ENCODE measurements around the gene JAKMIP1.
"Not testable (repeated sequence)": the region's sequence is repeated elsewhere in the genome, so short reads cannot be mapped to it uniquely, and the experiment has no call there.

JAKMIP1 gene

DNA sequence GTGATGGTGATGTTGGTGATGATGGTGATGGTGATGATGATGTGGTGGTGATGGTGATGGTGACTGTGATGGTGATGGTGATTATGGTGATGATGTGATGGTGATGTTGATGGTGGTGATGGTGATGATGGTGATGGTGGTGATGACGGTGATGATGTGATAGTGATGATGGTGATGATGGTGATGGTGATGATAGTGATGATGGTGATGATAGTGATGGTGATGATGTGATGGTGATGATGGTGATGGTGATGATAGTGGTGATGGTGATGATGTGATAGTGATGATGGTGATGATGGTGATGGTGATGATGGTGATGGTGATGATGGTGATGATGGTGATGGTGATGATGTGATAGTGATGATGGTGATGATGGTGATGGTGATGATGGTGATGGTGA is 196.9 kb downstream of the JAKMIP1 start:
- not testable (repeated sequence) for DNase-seq

DNA sequence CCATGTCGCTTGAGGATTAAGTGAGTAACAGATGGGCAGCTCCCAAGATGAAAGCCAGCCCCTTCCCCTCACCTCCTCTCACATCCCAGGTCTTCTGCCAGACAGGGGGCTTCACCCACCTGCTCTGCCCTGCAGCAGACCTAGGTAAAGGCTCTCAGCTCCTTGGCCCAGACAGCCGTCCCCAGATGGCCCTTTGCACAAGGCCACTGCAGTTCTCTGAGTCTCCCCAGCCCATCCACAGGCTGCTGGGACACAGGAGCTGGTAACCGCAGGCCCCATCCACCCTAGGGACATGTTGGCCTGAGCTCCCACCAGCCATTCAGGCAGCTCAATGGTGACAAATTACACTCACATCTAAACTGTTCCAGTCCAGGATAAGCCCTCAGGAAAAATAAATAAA is 197.4 kb downstream of the JAKMIP1 start:
- no peak for DNase-seq

DNA sequence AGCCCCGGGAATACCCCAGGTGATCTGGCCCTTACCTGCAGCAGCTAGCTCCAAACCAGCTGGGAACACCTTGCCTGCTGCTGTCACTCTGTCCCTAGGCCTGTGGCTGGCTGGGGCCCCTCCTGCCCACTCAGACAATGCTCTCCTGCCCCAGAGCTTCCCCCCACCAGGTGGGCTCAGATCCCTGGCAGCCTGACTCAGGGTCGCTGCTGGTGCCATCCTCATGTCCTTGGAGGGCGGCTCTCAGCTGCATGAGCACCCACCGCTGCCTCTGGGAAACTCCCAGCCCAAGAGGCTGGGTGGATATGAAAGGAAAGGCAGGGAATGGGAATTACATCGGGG is 197.9 kb downstream of the JAKMIP1 start:
- DNase-seq, result no peak

DNA sequence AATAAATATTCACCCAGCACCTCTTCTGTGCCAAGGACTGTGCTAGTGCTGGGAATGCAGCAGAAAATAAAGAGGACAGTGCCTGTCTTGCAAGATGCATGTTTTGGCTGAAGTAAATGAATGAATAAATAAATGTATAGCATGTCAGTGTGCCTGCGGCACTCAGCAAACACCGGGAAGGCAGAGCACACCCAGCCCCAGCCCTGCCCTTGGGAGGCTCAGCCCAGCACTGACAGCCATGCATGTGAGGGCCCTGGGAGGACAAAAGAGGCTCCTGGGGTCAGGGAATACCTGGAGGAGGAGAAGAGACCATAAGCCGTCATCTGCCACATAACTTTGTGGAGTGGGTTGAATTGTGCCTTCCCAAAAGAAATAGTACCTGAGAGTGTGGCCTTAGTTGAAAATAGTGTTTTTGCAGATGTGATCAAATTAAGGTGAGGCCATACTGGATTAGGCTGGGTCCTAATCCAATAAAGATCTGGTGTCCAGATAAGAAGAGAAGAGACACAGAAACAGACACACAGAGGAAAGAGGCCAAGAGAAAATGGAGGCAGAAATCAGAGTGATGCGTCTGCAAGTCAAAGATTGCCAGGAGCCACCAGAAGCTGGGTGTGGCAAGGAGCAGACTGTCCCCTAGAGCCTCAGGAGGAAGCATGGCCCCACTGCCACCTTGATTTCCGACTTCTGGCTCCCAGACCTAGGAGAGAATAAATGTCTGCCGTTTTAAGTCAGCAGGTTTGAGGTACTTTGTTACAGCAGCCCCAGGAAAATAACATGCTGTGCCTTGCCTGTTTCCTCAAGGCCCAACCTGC is 198.5 kb downstream of the JAKMIP1 start:
- DNase-seq, result no peak

DNA sequence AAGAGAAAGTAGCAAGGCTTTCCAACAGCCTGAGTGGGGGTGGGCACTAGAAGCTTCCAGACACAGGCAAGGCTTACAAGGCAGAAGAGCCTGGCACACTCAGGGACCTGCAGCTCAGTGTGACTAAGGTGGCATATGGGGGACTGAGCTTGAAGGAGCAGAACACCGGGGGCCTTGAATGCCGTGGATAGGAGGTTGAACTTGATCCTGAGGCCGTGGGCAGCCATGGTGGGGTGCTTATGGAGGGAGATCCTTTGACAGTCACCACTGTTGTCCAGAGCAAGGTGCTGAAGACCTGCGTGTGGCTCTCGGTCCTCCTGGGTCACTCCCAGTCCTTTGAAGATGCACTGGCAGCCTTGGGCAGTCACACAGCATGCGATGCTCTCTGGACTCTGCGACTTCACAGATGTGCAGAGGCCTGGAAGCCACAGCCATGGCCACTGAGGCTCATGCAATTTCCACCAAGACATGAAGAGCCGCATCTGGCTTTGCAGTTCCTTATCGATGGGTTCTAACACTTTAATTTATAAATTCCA is 200.5 kb downstream of the JAKMIP1 start:
- no peak for DNase-seq

GRCh38 chr4:5999356-5999755 is 201.0 kb downstream of the JAKMIP1 start:
- DNase-seq, result no peak

DNA sequence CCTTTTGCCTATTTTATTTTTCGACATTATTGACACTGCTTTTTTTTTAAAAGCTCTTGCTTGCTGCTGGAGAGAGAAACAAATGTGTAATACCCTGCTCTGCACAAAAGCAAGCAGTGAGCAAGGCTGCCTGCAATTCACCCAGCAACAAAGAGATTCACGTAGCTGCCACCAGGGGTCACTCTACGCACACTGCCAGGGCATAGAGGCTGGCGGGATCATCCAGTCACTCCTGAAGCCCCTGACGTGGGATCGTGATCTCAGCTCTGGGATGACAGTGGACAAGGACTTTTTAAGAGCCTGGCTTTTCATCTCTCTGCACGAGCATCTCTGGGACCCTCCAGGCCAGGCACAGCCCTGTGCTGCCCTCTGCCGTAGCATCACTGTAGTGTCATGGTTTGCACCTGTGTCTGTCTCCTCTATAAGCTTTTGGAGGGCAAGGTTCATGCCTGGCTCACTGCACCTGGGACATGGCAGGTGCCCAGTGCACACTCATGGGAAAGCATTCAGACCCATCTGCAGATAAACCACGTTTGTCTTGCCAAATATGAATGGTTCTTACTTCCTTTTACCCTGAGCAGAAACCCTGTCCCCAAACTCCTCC is 201.9 kb downstream of the JAKMIP1 start:
- DNase-seq, result peak; percentile 73

- DNase-seq, result peak; percentile 23
These were observed 203.7 kb downstream of the JAKMIP1 start for GRCh38 chr4:5996641-5997040.

- no peak for DNase-seq
These were observed 204.3 kb downstream of the JAKMIP1 start for GRCh38 chr4:5995901-5996623.

DNA sequence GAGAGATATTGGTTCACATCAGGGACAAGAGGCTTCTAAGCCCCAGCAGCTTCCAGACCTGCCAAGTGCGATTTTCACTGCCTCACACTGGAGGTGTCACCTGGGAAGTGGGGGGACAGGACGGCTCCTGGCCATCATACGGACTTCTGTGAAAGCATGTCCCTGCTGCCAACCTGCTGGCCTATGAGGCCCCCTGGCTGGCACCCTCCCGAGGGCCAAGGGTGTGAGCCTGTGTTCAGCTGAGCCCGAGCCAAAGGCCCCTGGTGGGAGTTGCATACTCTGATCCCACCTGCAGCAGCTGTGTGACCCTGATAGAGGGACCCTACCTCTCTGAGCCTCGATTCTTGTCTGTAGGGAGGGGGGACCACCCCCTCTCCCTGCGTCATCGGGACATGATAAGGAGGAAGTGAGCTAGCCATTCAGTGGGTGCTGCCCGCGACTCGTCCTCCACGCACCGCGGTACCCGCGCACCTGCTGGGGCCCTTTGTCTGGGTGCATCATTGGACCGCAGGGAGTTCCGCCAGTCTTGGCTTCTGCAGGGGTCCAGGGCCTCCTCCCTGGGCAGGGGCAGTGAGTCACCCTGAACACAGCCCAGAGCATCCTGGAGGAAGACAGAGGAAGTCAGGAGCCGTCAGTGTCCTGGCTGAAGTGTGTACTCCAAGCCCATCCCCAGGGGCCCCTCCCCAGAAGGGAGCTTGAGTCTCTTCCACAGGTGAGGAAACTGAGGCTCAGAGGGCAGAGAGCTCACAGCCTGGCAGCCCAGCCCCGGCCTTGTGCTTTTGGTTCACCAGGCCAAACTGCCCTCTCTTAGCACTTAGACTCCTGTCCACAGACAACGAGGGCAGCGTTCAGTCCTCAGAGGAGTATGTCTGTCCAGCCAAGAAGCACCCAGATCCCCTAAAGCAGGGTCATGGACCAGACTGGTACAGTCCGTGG is 206.2 kb downstream of the JAKMIP1 start:
- no peak for DNase-seq

DNA sequence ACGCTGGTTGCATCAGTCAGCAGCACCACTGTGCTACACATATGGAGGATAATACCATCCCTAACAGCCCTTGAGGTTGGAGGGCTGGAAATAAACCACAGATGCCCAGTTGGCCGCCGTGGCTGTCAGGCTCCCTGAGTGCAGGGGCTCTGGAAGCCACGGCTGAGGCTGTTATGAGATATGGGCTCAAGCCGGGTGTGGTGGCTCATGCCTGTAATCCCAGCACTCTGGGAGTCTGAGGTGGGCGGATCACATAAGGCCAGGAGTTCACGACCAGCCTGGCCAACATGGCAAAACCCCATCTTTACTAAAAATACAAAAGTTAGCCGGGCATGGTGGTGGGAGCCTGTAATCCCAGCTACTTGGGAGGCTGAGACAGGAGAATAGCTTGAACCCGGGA is 207.0 kb downstream of the JAKMIP1 start:
- DNase-seq, result not testable (repeated sequence)

- no peak for DNase-seq
These were observed 207.5 kb downstream of the JAKMIP1 start for GRCh38 chr4:5992828-5993321.

DNA sequence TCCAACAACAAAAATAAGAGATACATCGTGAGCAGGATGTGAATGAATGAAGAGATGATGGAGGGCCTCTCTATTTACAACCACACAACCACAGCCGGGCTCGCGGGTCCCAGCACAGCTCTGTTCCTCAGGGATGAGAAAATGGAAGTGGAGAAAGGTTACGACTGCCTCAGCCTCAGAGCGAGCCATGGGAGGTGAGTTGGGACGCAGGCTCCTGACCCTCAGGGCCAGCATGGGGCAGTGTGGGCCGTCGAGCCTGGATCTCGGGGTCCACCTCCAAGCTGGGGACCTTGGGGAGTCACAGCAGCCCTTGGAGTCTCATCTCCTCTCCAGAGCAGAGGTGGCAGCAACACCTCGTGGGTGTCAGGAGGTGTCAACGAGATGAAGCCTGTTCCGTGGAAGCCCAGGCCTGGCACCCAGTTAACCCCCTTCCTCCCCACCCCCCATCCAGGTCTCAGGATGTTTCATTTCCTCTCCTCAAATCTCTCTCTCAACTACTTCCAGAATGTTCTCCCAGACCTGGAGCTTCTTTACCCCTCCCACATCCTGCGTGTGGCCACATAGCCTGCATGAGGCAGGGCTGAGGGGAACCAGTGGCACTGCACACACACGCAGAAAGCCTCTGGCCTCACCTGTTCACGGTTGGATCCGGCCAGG is 208.1 kb downstream of the JAKMIP1 start:
- no peak for DNase-seq

DNA sequence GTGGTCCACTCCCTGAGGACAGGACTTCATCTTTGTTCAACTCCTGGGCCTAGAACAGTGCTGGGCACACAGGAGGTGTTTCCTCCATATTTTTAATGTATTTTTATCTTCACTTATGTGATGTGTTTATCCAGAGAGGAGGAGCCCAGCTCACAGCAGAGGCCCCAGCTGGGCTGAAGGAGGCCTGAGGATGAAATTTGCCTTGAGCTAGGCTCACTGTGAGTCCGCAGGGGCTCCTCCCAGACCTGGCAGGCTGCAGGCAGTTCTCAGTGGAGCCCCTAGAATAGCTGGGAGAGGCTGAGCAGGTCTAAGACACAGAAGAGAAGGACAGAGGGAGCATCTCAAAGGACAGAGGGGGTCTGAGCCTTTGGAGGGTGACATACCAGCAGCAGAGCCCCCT is 208.9 kb downstream of the JAKMIP1 start:
- DNase-seq, result no peak

GRCh38 chr4:5990446-5991160 is 209.7 kb downstream of the JAKMIP1 start:
- DNase-seq, result no peak

DNA sequence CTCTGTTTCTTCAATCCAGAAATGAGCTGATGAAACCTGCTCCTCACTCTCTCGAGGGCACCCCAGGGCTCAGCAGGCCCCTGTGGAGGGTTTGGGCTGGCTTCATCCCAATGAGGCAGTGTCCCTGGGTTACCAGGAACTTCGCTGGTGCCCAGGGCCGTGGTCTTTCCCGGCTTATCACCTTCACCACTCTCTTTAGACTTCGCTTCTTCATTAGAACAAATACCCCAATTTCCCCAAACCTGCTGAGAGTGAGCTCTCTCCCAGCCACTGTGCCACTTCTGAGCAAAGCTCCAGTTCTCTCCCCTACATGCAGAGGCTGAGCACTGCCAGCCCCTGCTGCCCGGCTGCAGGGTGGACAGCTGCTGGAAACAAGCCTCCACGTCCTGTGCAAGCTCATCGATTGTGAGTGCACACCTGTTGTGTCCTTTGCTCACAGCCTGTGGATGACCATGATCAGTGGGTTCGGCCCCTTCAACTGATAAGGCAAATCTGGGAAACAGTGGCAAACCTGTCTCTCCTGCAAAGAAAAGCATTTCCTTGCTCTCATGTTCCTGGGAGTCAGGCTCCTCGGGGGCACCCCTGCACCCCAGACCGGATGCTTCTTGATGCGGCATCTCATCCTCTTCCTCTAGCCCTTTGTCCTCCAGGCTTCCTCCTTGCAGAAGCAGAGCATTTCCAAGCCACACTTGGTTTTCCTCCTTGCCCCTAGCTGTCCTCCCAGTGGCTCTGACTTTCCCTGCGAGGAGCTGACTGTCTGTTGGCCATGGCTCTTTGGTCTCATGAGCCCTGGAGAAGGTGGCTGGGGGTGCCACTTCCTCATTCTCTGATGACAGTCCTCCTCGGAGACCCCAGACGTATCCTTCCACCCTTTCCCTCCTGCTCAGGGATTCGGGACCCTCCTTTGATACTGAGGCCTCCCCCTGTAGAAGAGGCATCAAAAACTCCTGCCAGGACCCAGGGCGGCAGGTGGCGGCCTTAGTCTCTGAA is 210.8 kb downstream of the JAKMIP1 start:
- no peak for DNase-seq

DNA sequence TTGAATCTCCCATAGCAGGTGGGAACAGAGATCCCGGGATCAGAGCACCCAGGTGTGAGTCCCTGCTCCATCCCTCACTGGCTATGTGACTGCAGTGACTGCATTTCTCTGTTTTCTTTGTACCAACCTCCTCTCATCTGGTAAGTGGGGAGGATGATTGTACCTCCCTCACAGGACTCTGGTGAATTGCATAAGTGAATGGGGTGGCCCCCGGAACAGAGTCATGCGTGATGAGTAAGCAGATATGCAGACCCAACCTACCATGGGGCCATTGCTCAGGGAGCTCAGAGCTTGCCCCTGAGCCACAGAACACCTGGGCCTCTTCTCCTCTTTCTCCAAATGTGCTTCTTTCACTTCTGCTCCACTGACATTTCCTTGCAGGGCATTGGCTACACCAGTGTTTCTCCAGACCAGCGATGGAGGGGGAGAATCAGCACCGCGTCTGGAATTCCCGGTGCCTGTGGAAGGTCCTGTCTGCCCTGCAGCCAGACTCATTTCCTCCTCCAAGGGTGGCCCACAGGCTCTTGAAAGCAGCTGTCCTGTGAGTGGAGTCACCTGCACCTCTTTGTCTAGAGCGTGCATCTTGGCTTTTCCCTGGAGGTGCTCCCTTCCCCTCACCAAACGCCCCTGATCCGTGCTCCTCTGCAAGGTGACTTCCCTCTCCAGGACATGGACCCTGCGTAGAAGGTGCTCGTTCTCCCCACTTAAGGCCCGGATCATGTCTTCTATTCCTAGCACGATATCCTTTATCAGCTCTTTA is 212.1 kb downstream of the JAKMIP1 start:
- DNase-seq, result no peak

GRCh38 chr4:5984843-5985242 is 215.5 kb downstream of the JAKMIP1 start:
- DNase-seq, result no peak

Data from NCI-H146 (cell line).